Mesothelial cell of epicardium (in vitro differentiated cells): ENCODE data around the gene DIPK1C. TPM values are rescaled to one million over a fixed set of nuclear protein-coding genes. Genes with fewer than 3 reads are reported as not detected.

Experiments
- DNase-seq, 2 experiments: peaks; one replicate each; pipeline ENCODE4 v3.0.0; 2021; ENCODE audit warnings: low spot score in 2 of 2; ENCODE audit not compliant: unreplicated experiment in 2 of 2
- H3K27ac Mint-ChIP-seq: 2 replicates; pipeline ENCODE4 v1.8.0; 2021; ENCODE audit warnings: mixed read lengths
- H3K27me3 Mint-ChIP-seq: 2 replicates; pipeline ENCODE4 v1.8.0; 2021; ENCODE audit warnings: low read depth, mixed read lengths
- H3K36me3 Mint-ChIP-seq: 2 replicates; pipeline ENCODE4 v1.8.0; 2021; ENCODE audit warnings: mixed read lengths
- H3K4me1 Mint-ChIP-seq: 2 replicates; pipeline ENCODE4 v1.8.0; 2021; ENCODE audit warnings: mixed read lengths
- H3K4me3 Mint-ChIP-seq: 2 replicates; pipeline ENCODE4 v1.8.0; 2021; ENCODE audit warnings: mild to moderate bottlenecking, moderate library complexity, mixed read lengths
- H3K9me3 Mint-ChIP-seq: 2 replicates; pipeline ENCODE4 v1.8.0; 2021; ENCODE audit warnings: mixed read lengths
- total RNA-seq: library from RNA; stranded (reverse); gene quantifications from 3 replicates; pipeline ENCODE4 v1.2.1, GENCODE V29; 2021
- TF ChIP-seq, protein P1 (sequence below): fragments of 200-600 bp; sonication (generic); IDR thresholded peaks from one replicate; pipeline ENCODE4 v1.5.0; 2021; ENCODE audit warnings: antibody characterized with exemption; ENCODE audit not compliant: unreplicated experiment

Gene DIPK1C
- total RNA-seq, 1 donor from 2014 or later, result not detected

DNA sequence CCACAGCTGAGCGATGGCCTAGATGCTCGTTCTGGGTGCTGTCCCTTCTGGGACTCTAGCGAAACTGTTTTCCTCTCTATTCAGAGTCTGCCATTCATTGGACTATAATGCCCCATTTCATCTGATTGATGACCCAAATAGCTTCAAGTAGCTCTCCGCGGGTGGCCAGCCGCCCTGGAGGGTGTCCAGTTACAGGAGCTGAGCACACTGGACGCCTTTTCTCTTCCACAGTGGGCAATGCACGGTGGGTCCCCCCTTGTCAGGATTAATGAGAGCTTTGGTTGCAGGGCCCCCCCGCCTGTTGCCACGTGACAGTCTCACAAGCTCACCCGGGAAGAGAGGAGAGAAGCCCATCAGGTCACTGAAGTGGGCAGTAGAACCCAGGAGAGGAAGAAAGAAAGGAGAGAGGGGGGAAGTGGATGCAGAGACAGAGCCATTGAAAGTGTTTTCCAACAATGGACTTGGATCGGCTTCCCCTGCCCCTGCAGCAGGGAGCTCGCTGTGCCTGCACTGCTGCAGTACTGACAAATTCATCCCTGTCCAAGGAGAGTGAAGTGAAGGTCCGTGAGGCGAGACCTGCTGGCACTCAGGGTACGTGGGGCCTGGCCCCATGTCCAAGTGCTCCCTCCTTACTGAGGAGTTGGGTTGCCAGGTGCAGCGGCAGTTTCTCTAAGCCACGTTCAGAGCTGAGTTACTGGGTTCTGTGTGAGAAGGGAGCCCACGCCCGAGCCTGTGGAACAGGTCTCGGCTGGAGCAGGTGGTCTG, 44.8 kb downstream of the DIPK1C start:
- DNase-seq, result no peak
- peaks cover 30% of the 10 kb centered on the region for H3K27me3 Mint-ChIP-seq
- H3K9me3 Mint-ChIP-seq, result no peaks in the 10 kb centered on the region
- H3K36me3 Mint-ChIP-seq, result no peaks in the 10 kb centered on the region
- TF ChIP-seq, protein P1, sequence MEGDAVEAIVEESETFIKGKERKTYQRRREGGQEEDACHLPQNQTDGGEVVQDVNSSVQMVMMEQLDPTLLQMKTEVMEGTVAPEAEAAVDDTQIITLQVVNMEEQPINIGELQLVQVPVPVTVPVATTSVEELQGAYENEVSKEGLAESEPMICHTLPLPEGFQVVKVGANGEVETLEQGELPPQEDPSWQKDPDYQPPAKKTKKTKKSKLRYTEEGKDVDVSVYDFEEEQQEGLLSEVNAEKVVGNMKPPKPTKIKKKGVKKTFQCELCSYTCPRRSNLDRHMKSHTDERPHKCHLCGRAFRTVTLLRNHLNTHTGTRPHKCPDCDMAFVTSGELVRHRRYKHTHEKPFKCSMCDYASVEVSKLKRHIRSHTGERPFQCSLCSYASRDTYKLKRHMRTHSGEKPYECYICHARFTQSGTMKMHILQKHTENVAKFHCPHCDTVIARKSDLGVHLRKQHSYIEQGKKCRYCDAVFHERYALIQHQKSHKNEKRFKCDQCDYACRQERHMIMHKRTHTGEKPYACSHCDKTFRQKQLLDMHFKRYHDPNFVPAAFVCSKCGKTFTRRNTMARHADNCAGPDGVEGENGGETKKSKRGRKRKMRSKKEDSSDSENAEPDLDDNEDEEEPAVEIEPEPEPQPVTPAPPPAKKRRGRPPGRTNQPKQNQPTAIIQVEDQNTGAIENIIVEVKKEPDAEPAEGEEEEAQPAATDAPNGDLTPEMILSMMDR, result no peak
- H3K27ac Mint-ChIP-seq, result no peak overlapping the region
- peaks cover 13% of the 10 kb centered on the region for H3K4me1 Mint-ChIP-seq
- no peak overlapping the region for H3K4me3 Mint-ChIP-seq

DNA sequence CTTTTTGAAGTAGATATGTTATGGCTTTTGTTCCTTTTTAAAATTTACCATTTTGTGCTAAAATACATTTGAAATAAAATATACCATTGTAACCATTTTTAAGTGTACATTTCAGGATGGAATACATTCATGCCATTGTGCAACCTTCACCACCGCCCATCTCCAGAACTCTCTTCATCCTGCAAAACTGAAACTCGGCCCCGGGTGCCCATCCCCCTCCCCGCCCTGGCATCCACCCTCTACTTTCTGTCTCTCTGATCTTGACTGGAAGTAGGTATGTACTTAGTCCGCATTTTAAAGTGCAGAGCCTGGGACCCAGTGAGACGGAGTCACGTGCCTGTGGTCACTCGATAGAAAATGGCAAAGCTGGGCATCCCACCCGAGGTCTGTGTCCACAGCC, 45.6 kb downstream of the DIPK1C start:
- Mint-ChIP-seq H3K27ac (no peak overlapping the region), H3K9me3 (no peaks in the 10 kb centered on the region), H3K4me1 (peaks cover 10% of the 10 kb centered on the region), H3K27me3 (peaks cover 31% of the 10 kb centered on the region), H3K4me3 (no peak overlapping the region), H3K36me3 (no peaks in the 10 kb centered on the region)
- TF ChIP-seq, protein P1, result no peak
- DNase-seq, result no peak

DNA sequence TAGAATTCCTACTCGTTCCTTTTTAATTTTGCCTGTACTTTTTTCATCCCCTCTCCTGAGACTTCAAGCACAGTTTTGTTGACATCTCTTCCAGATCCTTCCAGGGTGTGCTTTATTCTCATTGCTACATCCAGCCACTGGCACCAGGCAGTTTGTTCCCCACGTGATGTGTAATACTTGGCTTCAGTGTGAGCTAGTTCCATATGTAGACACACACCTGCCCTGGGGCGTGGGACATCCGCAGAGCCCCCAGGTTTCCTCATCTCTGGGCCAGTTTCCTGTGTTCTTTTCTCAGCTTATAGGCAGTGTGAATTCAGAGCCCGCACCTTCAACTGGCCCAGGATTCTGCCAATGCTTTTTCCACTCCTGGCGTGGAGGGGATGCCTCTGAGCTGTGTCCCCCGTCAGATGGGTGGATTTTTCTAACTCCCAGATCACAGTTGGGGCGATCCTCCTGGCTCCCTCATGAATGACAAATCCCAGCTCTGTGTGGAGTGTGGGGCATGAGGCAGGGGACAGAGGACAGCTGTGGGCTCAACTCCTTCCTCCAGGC, 46.6 kb downstream of the DIPK1C start:
- no peaks in the 10 kb centered on the region for H3K36me3 Mint-ChIP-seq
- peaks cover 31% of the 10 kb centered on the region for H3K27me3 Mint-ChIP-seq
- H3K4me1 Mint-ChIP-seq, result peaks cover 10% of the 10 kb centered on the region
- no peak for DNase-seq
- TF ChIP-seq, protein P1, result no peak
- no peak overlapping the region for H3K27ac Mint-ChIP-seq
- no peak overlapping the region for H3K4me3 Mint-ChIP-seq
- no peaks in the 10 kb centered on the region for H3K9me3 Mint-ChIP-seq

DNA sequence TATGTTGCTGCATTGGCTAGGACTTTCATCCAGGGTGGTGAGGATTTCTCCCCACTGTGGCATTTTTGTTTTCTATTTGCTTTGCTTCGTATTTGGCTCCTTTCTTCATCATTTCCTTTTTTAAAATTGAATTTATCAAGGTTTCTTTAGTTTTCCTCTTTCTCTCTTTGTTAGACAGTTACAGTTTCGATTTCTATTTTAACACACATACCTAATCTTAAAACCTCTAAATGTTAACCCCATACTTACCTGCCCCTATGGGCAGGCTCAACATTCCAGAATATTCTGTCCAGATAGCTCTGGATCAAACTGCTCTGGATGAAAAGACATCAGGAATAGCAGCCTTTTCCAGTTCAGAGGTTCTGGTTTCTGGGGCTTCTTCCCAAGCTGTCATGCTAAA, 49.2 kb downstream of the DIPK1C start:
- Mint-ChIP-seq H3K9me3 (no peaks in the 10 kb centered on the region), H3K4me1 (peaks cover 5% of the 10 kb centered on the region), H3K27me3 (peaks cover 31% of the 10 kb centered on the region), H3K36me3 (no peaks in the 10 kb centered on the region), H3K4me3 (no peak overlapping the region), H3K27ac (peak overlapping the region; percentile 1)
- DNase-seq, result no peak
- TF ChIP-seq, protein P1, result no peak

DNA sequence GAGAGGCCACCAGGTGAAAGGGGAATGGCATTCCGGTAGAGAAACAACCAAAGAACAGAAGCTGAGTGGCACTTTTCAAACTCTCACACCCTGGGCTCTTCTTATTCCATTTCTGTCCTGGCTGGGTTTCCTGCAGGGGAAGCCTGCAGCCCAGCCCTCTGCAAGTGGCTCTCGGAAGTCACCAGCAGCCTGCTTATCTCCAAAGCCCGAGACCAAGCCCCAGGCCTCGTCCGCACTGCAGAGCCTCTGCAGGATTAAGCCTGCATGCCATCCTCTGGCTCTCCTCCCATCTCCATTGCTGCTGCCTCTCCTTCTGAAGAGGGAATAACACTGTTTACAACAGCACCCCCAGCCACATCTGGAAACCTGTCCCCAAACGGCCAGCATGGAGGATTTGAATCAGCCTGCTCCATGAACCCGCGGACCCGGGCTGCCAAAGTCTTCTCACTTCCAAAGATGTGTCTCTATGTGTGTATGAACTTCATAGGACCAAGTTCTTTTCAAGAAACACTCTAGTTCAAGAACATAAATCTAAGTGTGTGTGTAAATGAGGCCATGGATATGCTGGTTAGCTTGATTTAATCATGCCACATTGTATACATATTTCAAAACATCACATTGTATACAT, 54.2 kb downstream of the DIPK1C start:
- peaks cover 11% of the 10 kb centered on the region for H3K27me3 Mint-ChIP-seq
- no peak overlapping the region for H3K4me3 Mint-ChIP-seq
- H3K4me1 Mint-ChIP-seq, result peaks cover 2% of the 10 kb centered on the region
- no peaks in the 10 kb centered on the region for H3K9me3 Mint-ChIP-seq
- no peak for DNase-seq
- no peaks in the 10 kb centered on the region for H3K36me3 Mint-ChIP-seq
- H3K27ac Mint-ChIP-seq, result no peak overlapping the region
- TF ChIP-seq, protein P1, result no peak
